Measurements from ENCODE around the gene CASZ1. TPM values are rescaled to one million over a fixed set of nuclear protein-coding genes. Genes with fewer than 3 reads are reported as not detected.

The CASZ1 gene
- total RNA-seq, 1 donor from 2014 or later: 4.8 TPM

- DNase-seq (ENCODE audit: low spot score) (no peak), ATAC-seq (no peak)
These were observed 134.3 kb downstream of the CASZ1 start for GRCh38 chr1:10662090-10662688.

GRCh38 chr1:10661453-10661852, 135.0 kb downstream of the CASZ1 start:
- ATAC-seq (no peak), DNase-seq (ENCODE audit: low spot score) (no peak)

GRCh38 chr1:10659646-10660540, 136.6 kb downstream of the CASZ1 start:
- DNase-seq (ENCODE audit: low spot score) (no peak), ATAC-seq (no peak)

GRCh38 chr1:10659218-10659617, 137.2 kb downstream of the CASZ1 start:
- DNase-seq (ENCODE audit: low spot score) (no peak), ATAC-seq (no peak)

GRCh38 chr1:10658396-10659066, 137.9 kb downstream of the CASZ1 start:
- DNase-seq (ENCODE audit: low spot score) (no peak), ATAC-seq (no peak)

GRCh38 chr1:10657088-10657847, 139.2 kb downstream of the CASZ1 start:
- no peak for ATAC-seq
- no peak for DNase-seq (ENCODE audit: low spot score)

- DNase-seq (ENCODE audit: low spot score) (no peak), ATAC-seq (no peak)
These were observed 140.0 kb downstream of the CASZ1 start for GRCh38 chr1:10656431-10656830.

GRCh38 chr1:10655002-10655401, 141.4 kb downstream of the CASZ1 start:
- no peak for DNase-seq (ENCODE audit: low spot score)
- ATAC-seq: no peak

- ATAC-seq: no peak
- DNase-seq (ENCODE audit: low spot score): no peak
These were observed 142.9 kb downstream of the CASZ1 start for GRCh38 chr1:10653370-10654125.

GRCh38 chr1:10652626-10653025, 143.8 kb downstream of the CASZ1 start:
- peak; percentile 61 for ATAC-seq
- DNase-seq (ENCODE audit: low spot score): no peak

- DNase-seq (ENCODE audit: low spot score) (no peak), ATAC-seq (no peak)
These were observed 144.7 kb downstream of the CASZ1 start for GRCh38 chr1:10651793-10652192.

- DNase-seq (ENCODE audit: low spot score) (no peak), ATAC-seq (peak; percentile 20)
These were observed 145.1 kb downstream of the CASZ1 start for GRCh38 chr1:10651389-10651766.

- DNase-seq (ENCODE audit: low spot score) (no peak), ATAC-seq (no peak)
These were observed 145.7 kb downstream of the CASZ1 start for GRCh38 chr1:10650556-10651388.

- no peak for DNase-seq (ENCODE audit: low spot score)
- ATAC-seq: no peak
These were observed 146.8 kb downstream of the CASZ1 start for GRCh38 chr1:10649517-10650201.

- no peak for ATAC-seq
These were observed 147.5 kb downstream of the CASZ1 start for GRCh38 chr1:10648689-10649516.

GRCh38 chr1:10647414-10648170, 148.9 kb downstream of the CASZ1 start:
- DNase-seq (ENCODE audit: low spot score) (no peak), ATAC-seq (no peak)

More at GRCh38 chr1:10648689-10649516, 147.5 kb downstream of the CASZ1 start:
- no peak for DNase-seq (ENCODE audit: low spot score)

GRCh38 chr1:10646347-10646861, 150.0 kb downstream of the CASZ1 start:
- ATAC-seq (peak; percentile 61), DNase-seq (ENCODE audit: low spot score) (no peak)
